GM23248 (cell line): ENCODE measurements around the gene NALCN.

ENCODE experiments used
- EZH2 ChIP-seq: fragments of 200-600 bp; sonication (generic); IDR thresholded peaks from 2 replicates; pipeline ENCODE4 v1.6.1; 2018; ENCODE audit warnings: antibody characterized with exemption, mild to moderate bottlenecking; ENCODE audit not compliant: insufficient read depth, poor library complexity, severe bottlenecking
- EZH2phosphoT487 ChIP-seq: fragments of 200-600 bp; sonication (generic); IDR thresholded peaks from 2 replicates; pipeline ENCODE4 v1.6.1; 2018; ENCODE audit warnings: antibody characterized with exemption, moderate library complexity, mild to moderate bottlenecking, low read depth; ENCODE audit not compliant: insufficient read depth

GRCh38 chr13:101412076-101412475 lies 4.2 kb downstream of the NALCN start:
- no peak for TF ChIP-seq EZH2phosphoT487
- TF ChIP-seq EZH2, result no peak
